ENCODE measurements around the gene SLC9A6. TPM values are rescaled to one million over a fixed set of nuclear protein-coding genes. Genes with fewer than 3 reads are reported as not detected.

SLC9A6 gene
- total RNA-seq: 13.5 and 16.7 TPM in 2 replicates

GRCh38 chrX:135985157-135985972 lies at the start of gene SLC9A6:
Gene SLC9A6 (plus strand): TSS chrX:135985435. CDS start chrX:135985659, 224 bp downstream.
- Mint-ChIP-seq H3K9me3 (no peaks in the 10 kb centered on the region), H3K4me1 (peaks cover 43% of the 10 kb centered on the region), H3K27me3 (no peaks in the 10 kb centered on the region), H3K4me3 (peak within 1 kb of the TSS; percentile 91), H3K36me3 (ENCODE audit: low read depth) (peaks cover 3% of the 10 kb centered on the region), H3K27ac (peak within 1 kb of the TSS; percentile 84)
- TF ChIP-seq CTCF (IDR thresholded peaks at IDR 0.05): no peak
- intact Hi-C loops (cut with micrococcal nuclease): loop anchor here (1.0 to 2.0 kb wide), 3 partner anchors 11 to 511 kb away; partner anchors contain the start of gene HTATSF1
- POLR2A ChIA-PET: interaction anchor here (0.7 to 2.4 kb wide), 3 partner anchors 11 to 895 kb away, joined by 3 to 14 read pairs (median 5); partner anchors contain the start of genes MMGT1 and RBMX
- peak; percentile 64 for DNase-seq
- CTCF ChIA-PET: interaction anchor here (0.8 to 1.5 kb wide), 2 partner anchors 10 to 12 kb away, joined by 3 read pairs; partner anchors contain the start of gene MMGT1
- ATAC-seq (ENCODE audit: low read depth): peak; percentile 93

DNA sequence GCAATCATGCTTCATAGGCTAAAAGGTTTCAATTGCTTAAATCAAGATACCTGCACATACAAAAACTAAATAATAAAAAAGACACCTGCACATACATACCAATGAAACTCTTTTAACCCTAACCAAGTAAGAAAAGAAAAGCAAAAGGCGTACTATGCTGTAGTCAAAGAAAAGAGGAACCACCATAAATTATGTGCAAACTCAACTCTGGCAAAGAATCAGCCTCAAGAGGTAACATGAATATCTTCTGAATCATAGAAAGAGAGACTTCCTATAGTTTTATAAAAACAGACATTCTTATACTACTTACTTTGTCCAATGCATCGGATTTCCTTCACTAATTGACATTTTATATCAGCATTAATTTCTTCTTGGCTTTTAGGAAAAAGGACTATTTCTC lies 40.7 kb upstream of the SLC9A6 start:
- Mint-ChIP-seq H3K36me3 (ENCODE audit: low read depth) (no peaks in the 10 kb centered on the region), H3K4me3 (no peak overlapping the region), H3K9me3 (no peaks in the 10 kb centered on the region), H3K27ac (no peak overlapping the region), H3K27me3 (no peaks in the 10 kb centered on the region), H3K4me1 (no peaks in the 10 kb centered on the region)
- TF ChIP-seq CTCF (IDR thresholded peaks at IDR 0.05): no peak
- CTCF ChIA-PET: no interaction called here
- intact Hi-C loops (cut with micrococcal nuclease): no loop called here
- POLR2A ChIA-PET: no interaction called here
- DNase-seq (no peak), ATAC-seq (ENCODE audit: low read depth) (no peak)

DNA sequence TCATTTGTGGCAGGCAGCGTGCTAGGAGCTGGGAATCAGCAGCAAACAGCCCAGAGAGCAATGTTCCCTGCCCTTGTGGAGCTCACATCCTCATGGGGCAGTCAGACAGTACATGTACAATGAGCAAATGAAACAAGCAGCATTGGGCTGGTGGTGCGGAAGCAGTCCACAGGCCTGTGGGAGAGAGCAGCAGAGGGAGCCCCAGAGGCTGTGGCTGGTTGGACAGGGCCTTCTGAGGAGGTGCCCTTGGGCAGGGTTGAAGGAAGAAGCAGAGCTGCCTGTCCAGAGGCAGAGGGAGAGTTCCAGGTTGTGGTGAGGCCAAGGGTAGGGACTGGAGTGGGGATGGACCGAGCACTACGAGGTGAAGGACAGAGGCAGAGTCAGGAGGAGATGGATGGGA lies 33.9 kb upstream of the SLC9A6 start:
- ATAC-seq (ENCODE audit: low read depth): no peak
- no peaks in the 10 kb centered on the region for H3K4me1 Mint-ChIP-seq
- no peak overlapping the region for H3K4me3 Mint-ChIP-seq
- DNase-seq: no peak
- H3K36me3 Mint-ChIP-seq (ENCODE audit: low read depth): no peaks in the 10 kb centered on the region
- POLR2A ChIA-PET: no interaction called here
- no peaks in the 10 kb centered on the region for H3K27me3 Mint-ChIP-seq
- H3K27ac Mint-ChIP-seq: no peak overlapping the region
- no peak for TF ChIP-seq CTCF (IDR thresholded peaks at IDR 0.05)
- intact Hi-C loops (cut with micrococcal nuclease): no loop called here
- no peaks in the 10 kb centered on the region for H3K9me3 Mint-ChIP-seq
- CTCF ChIA-PET: no interaction called here

- no peaks in the 10 kb centered on the region for H3K27me3 Mint-ChIP-seq
- peaks cover 12% of the 10 kb centered on the region for H3K36me3 Mint-ChIP-seq (ENCODE audit: low read depth)
- no peak for DNase-seq
- intact Hi-C loops (cut with micrococcal nuclease): loop anchor here (5.0 to 10.0 kb wide), 3 partner anchors 551 to 1168 kb away; partner anchors contain the start of genes RTL8A and SMIM10L2A
- POLR2A ChIA-PET: interaction anchor here (0.7 to 2.5 kb wide), 5 partner anchors 11 to 908 kb away, joined by 3 to 14 read pairs (median 3); partner anchors contain the start of genes SLC9A6 and SMIM10L2A
- H3K4me3 Mint-ChIP-seq: peak overlapping the region; percentile 99
- ATAC-seq (ENCODE audit: low read depth): no peak
- H3K9me3 Mint-ChIP-seq: no peaks in the 10 kb centered on the region
- CTCF ChIA-PET: interaction anchor here (1.2 kb wide), 1 partner anchor 12 kb away, joined by 3 read pairs; the partner anchor contains the start of gene SLC9A6
- H3K4me1 Mint-ChIP-seq: peaks cover 27% of the 10 kb centered on the region
- H3K27ac Mint-ChIP-seq: peak overlapping the region; percentile 97
- TF ChIP-seq CTCF (IDR thresholded peaks at IDR 0.05): no peak
Measured at GRCh38 chrX:135973025-135973547, 12.1 kb upstream of the SLC9A6 start.

All from activated B cell treated with CpG ODN at 0.5 μM for 24 hours (primary cell).